Cardiac muscle cell (in vitro differentiated cells and primary cell): ENCODE data around the gene HOXB3. TPM values are rescaled to one million over a fixed set of nuclear protein-coding genes. Genes with fewer than 3 reads are reported as not detected.

Experiments used
- DNase-seq, 2 donors: peaks; one replicate each; pipeline versions ENCODE4 v3.0.0 to v3.0.0-alpha.2; 2010 to 2017; ENCODE audit warnings: low read depth in 1 of 2, low spot score in 1 of 2
- H3K27ac ChIP-seq: fragments of 200-600 bp; sonication (generic); 2 replicates; pipeline ENCODE4 v1.5.1; 2016
- H3K27me3 ChIP-seq: fragments of 200-600 bp; sonication (generic); 2 replicates; pipeline ENCODE4 v1.6.0; 2016; ENCODE audit warnings: control low read depth
- H3K36me3 ChIP-seq: fragments of 200-600 bp; sonication (generic); 2 replicates; pipeline ENCODE4 v1.5.1; 2016; ENCODE audit warnings: control low read depth
- H3K4me1 ChIP-seq: fragments of 200-600 bp; sonication (generic); 2 replicates; pipeline ENCODE4 v1.8.1; 2017; ENCODE audit warnings: low read depth, mild to moderate bottlenecking, mixed run types
- H3K4me3 ChIP-seq: fragments of 200-600 bp; sonication (generic); 2 replicates; pipeline ENCODE4 v1.5.1; 2016; ENCODE audit warnings: mild to moderate bottlenecking
- H3K9me3 ChIP-seq: fragments of 200-600 bp; sonication (generic); 2 replicates; pipeline ENCODE4 v1.5.1; 2017; ENCODE audit warnings: low read depth, mild to moderate bottlenecking, control low read depth
- polyA plus RNA-seq: library from polyadenylated mRNA; unstranded; fragments of >200 nt; fragmentation: Nextera tagmentation; extraction: Ambion mirVana; gene quantifications from 2 replicates; pipeline ENCODE4 v1.2.1, GENCODE V29; 2016
- total RNA-seq: library from RNA; depleted of rRNA; stranded (reverse); fragments of >200 nt; gene quantifications from 2 replicates; pipeline ENCODE4 v1.2.3, GENCODE V29; 2016
- TF ChIP-seq, protein P1 (sequence below): IDR thresholded peaks from 2 replicates; pipeline ENCODE4 v1.5.1; 2012; ENCODE audit warnings: low read depth, mild to moderate bottlenecking, low read length

HOXB3 gene
- total and polyA plus RNA-seq, 2 experiments from 2014 or later: 24.9 to 37.7 TPM

DNA sequence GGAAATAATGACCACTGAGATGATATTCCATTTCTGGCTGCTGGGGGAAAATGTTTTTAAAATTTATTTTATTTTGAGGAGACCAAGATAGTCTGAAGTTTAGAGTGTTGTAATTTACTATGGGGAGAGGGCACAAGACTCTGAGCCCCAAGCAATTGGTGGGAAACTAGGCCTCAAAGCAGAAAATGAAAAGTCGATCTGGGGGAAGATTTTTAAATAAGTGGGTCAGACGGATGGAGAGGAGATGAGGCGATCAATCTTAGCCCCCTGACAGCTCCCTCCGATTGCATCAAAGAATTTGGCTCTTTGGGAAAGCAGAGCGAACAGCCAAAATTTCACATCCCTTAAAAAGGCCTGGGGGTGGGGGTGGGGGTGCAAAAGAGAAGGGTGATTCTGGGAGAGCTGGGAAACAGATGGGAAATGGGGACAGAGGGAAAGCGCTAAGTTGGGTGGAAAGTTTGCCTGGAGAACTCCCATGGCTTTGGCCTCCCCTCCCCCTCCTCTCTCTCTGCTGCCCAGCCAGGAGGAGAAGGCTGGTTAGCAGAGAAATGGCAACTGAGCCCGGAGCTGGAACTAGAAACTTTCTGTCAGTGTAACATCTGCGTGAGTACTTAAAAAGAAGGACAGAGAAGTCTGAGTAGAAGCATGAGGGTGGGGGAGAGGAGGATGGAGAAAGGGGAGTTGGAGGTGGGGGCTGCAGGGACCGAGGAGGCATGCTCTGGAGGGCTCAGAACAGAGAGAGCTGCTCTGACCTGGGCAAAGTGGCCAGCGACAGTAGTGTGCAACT, 43.7 kb downstream of the HOXB3 start:
- Histone ChIP-seq H3K4me1 (peaks cover 49% of the 10 kb centered on the region), H3K27me3 (peaks cover 14% of the 10 kb centered on the region), H3K9me3 (no peaks in the 10 kb centered on the region), H3K36me3 (peaks cover 7% of the 10 kb centered on the region), H3K27ac (peak overlapping the region; percentile 98), H3K4me3 (peak overlapping the region; percentile 90)
- DNase-seq: peak; percentile 56 to 86
- TF ChIP-seq, protein P1, sequence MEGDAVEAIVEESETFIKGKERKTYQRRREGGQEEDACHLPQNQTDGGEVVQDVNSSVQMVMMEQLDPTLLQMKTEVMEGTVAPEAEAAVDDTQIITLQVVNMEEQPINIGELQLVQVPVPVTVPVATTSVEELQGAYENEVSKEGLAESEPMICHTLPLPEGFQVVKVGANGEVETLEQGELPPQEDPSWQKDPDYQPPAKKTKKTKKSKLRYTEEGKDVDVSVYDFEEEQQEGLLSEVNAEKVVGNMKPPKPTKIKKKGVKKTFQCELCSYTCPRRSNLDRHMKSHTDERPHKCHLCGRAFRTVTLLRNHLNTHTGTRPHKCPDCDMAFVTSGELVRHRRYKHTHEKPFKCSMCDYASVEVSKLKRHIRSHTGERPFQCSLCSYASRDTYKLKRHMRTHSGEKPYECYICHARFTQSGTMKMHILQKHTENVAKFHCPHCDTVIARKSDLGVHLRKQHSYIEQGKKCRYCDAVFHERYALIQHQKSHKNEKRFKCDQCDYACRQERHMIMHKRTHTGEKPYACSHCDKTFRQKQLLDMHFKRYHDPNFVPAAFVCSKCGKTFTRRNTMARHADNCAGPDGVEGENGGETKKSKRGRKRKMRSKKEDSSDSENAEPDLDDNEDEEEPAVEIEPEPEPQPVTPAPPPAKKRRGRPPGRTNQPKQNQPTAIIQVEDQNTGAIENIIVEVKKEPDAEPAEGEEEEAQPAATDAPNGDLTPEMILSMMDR: no peak

DNA sequence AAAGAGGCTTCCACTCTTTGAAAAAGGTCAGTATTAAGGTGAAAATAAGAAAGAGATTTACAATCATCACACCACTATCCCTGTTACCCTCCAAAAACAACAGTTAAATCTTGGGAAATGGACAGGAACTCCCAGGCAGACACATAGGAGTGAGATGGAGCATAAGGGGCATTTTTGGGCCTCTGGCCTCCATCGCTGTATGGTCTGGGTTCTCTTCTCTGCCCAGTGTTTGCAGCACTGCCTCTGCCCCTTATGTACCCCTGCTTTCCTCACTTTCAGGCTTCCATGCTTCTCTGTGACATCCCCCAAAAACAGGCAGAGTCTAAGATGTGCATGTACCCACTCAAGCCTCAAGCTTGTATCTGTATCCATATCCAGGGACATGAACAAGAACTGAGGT, 44.5 kb downstream of the HOXB3 start:
- TF ChIP-seq, protein P1: no peak
- H3K27me3 ChIP-seq: peaks cover 8% of the 10 kb centered on the region
- H3K4me3 ChIP-seq: peak overlapping the region; percentile 90
- peaks cover 53% of the 10 kb centered on the region for H3K4me1 ChIP-seq
- peaks cover 7% of the 10 kb centered on the region for H3K36me3 ChIP-seq
- H3K9me3 ChIP-seq: no peaks in the 10 kb centered on the region
- no peak for DNase-seq
- peak overlapping the region; percentile 98 for H3K27ac ChIP-seq

DNA sequence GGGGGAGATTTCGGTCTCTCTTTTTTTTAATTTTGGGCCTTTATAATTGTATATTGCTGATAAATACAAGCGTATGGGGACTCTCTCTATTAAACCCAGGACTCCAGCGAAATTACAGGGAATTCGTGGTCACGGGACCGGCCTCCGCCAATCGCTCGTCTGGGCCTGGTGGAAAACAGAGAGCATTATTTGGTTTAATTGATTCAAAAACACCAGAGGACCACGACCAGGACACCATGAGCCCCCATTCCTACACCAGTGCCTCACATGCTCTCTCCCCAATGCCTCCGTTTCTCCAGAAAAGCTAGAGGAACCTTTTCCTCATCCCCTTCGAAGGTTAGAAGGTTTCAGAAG, 45.0 kb downstream of the HOXB3 start, which contains the start of gene HOXB2:
HOXB2 (minus strand) TSS at position 88 of the 354 bp plus-strand sequence. CDS start 198 bp downstream, outside the sequence.
- H3K27me3 ChIP-seq: peaks cover 3% of the 10 kb centered on the region
- H3K4me3 ChIP-seq: peak within 1 kb of the TSS; percentile 90
- H3K9me3 ChIP-seq: no peaks in the 10 kb centered on the region
- peak within 1 kb of the TSS; percentile 98 for H3K27ac ChIP-seq
- TF ChIP-seq, protein P1: no peak
- H3K36me3 ChIP-seq: peaks cover 7% of the 10 kb centered on the region
- peak; percentile 67 for DNase-seq
- H3K4me1 ChIP-seq: peaks cover 54% of the 10 kb centered on the region

DNA sequence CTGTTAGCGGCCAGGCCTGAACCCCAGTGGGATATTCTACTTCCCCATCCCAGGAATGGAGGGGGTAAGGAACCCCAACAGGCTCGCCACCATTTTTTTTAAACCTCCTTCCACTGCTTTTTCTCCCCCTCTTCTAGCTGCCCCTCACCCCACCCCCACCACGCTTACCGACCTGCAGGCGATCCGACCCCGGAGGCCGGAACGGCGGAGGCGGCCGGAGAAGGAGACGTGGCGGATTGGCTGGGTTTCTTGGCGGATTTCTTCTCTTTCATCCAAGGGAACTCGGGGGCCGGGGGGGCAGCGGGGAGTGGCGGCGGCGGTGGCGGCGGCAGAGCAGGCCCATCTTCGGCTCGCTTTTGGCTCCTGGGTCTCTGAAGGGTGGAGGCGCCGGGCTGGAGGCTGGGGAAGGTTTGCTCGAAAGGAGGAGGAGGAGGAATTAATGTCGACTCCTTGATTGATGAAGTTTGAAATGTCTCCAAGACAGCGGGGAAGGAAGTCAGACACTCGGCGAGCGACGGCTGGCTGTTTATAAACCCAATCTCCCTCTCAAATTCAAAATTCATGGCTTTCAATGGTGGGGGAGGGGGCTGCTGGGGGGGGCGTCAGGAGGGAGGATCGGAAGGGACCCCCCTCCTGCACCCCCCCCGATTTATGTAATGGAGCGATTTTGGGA, 45.6 kb downstream of the HOXB3 start:
- H3K27ac ChIP-seq: peak overlapping the region; percentile 98
- TF ChIP-seq, protein P1: no peak
- H3K4me1 ChIP-seq: peaks cover 50% of the 10 kb centered on the region
- peak; percentile 55 to 89 for DNase-seq
- peak overlapping the region; percentile 90 for H3K4me3 ChIP-seq
- H3K9me3 ChIP-seq: no peaks in the 10 kb centered on the region
- no peaks in the 10 kb centered on the region for H3K27me3 ChIP-seq
- H3K36me3 ChIP-seq: peaks cover 7% of the 10 kb centered on the region

DNA sequence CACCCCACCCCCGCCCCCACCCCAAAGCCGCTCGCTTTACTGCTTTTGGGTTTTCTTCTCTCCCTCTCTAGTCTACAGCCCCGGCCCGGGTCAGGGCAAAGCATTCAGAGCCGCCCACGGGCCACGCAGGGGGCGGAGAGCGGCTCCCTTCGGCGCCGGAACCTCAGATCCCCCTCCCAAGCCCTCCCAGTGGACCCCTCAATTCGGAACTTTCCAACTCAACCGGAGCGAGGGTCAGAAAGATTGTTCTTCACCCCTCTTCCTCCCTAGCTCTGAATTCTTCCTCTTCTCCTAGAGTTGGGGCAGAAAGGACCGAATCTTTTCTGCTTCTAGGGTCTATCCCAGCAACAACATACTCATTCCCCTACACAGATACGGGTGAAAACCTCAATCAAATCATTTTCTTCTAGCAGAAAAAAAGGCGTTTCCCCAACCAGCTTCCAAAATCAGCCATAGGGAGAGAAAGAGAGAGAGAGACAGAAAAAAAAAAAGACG, 46.1 kb downstream of the HOXB3 start:
- Histone ChIP-seq H3K36me3 (peaks cover 7% of the 10 kb centered on the region), H3K4me3 (peak overlapping the region; percentile 90), H3K27me3 (no peaks in the 10 kb centered on the region), H3K4me1 (peaks cover 49% of the 10 kb centered on the region), H3K27ac (peak overlapping the region; percentile 98), H3K9me3 (no peaks in the 10 kb centered on the region)
- peak in 1 of 2 donors; percentile 52 for DNase-seq
- TF ChIP-seq, protein P1: no peak
